Stimulated activated CD4-positive, alpha-beta T cell treated with anti-CD3 and anti-CD28 coated beads, Interleukin-15, amount 100 ng/mL, for 1 hour (primary cell): ENCODE data around the gene MRPL2.
"Not testable (repeated sequence)": the region's sequence is repeated elsewhere in the genome, so short reads cannot be mapped to it uniquely, and the experiment has no call there.

ENCODE experiments used
- DNase-seq, 2 donors: peaks; one replicate each; pipeline ENCODE4 v3.0.0-alpha.2; 2020; ENCODE audit warnings: low read depth in 1 of 2, low spot score in 1 of 2

The MRPL2 gene

DNA sequence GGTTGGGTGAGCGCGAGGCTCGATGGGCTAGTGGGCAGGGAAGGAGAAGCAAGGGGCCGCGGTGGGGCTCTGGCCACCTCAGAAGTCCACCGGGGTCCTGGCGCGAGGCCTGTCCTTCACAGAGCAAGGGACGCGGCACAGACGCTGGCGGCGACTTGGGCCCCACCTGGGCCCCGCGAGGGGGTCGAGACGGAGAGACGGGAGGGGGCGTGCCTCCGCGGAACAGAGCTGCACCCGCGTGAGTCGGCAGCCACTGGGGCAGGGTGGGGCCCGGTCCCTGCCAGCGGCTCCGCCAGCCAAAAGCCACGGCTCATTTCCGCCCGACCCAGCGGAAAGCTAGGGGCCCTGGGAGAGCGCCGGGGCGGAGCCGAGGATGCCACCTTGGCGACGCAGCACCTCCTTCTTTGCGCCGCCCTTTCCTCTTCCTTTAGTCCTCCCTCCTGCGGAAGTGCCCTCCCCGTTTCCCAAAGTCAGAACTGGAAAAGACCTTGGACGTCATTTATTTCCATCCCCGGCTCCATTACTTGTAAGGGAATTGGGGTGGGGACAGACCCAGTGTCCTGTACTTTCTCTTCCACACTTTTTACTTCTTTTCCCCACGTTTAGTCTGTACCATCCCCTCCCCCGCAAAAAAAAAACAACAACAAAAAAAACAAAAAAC lies 5.6 kb downstream of the MRPL2 start, which contains the start of gene CUL7:
Gene CUL7, minus strand, starts transcription at position 307 of the 661 bp plus-strand sequence. CDS start 1,063 bp downstream, outside the sequence.
- peak; percentile 78 to 85 for DNase-seq

DNA sequence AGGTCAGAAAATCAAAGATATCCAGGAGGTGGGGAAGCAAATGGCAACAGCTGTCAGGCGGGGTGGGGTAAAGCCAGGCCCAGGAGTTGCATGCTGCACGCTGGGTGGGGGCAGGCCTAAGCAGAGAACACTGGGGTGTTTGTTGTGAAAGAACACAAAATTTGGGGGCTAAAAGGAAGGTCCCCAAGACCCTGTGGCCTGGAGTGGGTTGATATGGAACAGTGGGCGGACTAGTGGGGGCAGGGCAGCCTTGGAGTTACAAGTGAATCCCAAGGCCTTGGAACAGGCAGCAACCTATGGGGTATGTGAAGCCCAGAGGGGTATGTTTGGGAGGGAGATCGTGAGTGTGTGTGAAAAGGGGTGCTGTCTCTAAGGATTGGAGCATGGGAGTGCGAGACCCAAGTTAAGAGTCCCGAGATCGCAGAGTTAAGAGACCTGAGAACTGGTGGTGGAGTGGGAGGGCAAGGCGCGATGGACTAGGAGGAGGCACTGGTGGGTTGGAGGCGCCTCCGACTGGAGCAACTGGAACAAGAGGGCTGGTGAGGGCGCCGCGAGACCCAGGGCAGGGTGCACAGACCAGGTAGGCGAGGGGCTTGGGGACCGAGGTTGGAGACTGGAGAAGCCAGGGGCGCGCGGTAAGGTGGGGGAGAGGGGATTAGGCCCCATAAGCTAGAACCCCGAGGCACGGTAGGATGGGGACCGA lies 6.2 kb downstream of the MRPL2 start:
- peak in 1 of 2 donors; percentile 18 for DNase-seq

DNA sequence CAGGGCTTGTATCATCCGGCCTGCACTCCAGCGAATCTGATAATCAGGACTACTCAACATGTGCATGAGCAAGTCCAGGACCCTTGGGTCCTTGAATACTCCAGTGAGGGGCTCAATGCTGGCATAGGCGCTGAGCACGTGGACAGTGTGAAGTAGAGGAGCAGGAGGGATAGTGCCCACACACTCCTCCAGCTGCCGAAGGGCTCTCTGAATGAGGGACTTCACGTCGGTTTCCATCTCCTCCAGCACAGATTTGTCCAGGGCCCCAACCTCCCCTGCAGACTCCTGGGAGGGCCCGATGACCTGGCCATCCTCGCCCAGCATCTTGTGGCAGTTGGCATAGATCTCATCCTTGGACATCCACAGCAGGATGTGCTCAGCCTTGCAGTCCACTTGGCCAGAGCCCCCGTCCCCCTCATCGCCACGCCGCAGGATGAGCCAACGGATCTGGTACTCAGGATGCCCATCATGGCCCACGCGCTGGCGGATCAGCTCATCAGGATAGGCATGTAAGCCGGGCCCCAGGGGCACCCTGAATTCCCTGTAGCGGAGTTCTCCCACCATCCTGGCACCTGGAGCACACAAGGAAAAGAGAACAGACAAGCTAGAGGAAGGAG lies 6.9 kb downstream of the MRPL2 start:
- DNase-seq: no peak

DNA sequence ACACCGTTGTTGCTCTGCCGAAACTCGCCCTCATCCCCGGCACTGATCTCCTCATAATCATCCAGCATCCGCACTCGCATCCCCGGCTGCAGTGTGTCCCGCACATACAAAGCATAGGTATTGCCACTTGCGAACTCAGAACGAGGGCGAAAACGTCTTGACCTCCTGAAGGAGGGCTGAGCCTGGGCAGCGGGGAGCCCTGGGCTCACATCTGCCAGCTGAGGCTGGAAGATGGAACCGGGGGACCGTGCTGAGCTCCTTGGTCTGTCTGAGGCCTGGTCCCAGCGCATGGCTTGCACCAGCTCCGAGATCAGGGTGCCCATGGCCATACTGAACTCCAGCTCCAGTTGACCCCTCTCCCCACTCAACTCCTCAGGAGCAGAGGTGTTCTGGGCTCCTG lies 8.3 kb downstream of the MRPL2 start:
- no peak for DNase-seq

DNA sequence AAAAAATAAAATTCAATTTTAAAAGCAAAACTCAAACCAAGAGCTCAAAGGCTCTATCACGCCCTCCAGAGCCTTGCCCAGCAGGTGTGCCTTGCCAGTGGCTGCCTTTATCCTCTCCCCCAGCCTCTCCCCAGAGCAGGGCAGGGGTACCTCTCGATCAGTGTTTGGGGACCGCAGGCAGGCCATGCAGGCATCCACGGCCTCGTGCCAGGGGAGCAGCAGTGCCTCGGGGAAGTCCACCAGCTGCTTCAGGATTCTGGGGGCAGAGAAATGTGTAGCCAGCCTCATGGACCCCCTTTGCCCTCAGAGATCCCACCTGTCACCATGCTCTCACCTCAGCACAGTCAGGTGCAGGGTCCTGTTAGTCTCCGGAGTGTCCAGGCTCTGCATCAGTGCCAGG lies 11.2 kb downstream of the MRPL2 start:
- DNase-seq: no peak

DNA sequence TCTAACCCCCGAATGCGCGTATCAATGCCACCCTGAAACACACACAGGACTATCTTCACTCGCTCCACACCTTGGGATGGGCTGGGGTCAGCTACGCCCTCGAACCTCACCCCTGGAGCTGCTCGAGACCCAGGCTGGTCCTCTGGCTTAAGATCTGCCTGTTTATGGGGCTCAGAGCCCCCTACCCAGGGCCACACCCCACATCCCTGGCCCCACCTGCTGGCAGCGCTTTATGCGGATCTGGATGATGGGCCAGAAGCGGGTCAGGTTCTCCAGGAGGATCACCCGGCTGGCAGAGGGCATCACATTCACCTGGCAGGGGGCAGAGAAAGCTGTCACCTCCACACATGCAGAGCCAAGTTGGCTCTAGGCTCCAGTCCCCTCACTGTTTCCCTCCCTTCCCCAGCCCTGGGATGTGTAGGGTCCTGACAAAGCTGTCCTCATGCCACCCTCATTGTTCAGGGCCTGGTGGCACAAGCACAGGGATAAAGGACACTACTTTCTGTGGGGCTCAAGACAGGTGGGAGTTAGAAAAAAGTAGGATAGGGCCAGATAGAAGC lies 13.8 kb downstream of the MRPL2 start:
- DNase-seq: no peak

DNA sequence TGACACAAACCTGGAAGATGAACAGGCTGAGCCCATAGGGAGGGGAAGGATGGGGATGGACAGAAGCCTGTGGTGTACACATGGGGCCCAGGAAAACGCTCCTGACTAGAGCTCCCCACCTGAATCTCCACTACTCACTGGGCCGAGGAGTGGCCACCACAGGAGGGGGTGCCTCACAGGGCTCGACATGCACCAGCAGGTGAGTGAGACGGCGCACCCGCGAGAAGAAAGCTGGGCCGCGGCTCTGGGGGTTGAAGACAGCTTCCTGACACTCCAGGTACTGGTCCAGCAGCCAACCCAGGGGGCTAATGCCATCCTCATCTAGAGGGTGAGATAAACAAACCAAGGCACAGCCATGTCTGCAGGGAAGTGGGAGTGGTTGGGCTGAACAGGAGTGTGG lies 15.9 kb downstream of the MRPL2 start:
- no peak for DNase-seq

DNA sequence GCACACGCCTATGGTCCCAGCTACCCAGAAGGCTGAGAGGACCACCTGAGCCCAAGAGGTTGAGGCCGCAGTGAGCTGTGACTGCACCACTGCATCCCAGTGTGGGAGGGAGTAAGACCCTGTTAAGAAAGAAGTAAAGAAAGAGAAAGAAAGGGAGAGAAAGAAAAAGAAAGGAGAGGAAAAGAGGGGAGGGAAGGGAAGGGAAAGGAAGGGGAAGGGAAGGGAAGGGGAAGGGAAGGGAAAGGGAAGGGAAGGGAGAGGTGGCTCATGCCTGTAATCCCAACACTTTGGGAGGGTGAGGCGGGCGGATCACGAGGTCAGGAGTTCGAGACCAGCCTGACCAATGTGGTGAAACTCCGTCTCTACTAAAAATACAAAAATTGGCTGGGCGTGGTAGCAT lies 17.8 kb downstream of the MRPL2 start:
- DNase-seq: not testable (repeated sequence)

DNA sequence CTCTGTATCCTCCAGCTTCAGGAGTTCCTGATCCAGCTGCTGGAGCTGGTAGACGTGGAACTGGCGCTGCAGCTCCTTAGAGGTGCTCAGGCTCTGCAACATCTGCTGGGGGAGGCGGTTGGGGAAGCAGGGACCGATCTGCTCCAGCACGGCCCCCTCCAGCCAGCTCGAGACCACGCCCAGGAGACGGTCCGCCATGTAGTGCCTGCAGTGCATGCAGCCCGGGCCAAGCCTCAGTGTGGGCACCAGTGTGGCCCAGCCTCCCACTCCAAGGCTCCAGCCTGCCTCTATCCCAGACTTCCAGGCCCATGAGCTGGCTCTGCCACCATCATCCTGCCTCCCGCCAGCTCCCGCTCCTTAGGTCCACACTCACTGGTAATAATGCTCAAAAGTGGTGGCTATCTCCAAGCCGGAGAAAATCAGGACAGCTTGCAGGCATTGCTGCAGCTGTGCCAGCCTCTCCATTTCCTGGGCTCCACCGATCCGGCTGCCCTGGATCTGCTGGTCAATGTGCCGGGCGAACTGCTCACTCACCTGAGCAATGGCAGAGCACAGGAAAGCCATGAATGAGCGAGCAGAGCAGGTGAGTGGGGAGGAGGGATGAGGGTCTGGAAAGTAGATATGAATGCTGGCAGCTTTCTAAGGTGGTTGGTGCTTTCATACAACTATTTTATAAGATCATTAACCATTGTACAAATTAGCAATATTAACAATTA lies 18.5 kb downstream of the MRPL2 start:
- DNase-seq: no peak

DNA sequence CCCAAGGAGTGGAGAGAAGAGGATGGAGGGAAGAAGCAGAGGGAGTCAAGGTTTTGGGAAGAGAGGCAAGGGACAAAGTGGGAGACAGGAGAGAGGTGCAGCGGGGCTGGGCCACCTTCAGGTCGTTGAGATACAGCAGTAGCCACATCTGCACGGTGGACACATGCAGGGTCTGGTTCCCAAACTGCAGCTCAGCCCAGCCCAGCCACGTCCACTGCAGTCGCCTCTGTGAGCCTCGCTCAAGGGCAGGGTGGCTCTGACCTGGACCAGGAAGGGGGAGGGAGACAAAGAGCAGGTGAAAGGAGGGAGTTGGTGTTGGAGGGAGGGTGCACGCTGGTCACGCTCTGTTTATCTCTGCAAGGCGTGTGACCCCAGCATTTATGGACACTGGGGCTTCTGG lies 20.5 kb downstream of the MRPL2 start:
- no peak for DNase-seq

DNA sequence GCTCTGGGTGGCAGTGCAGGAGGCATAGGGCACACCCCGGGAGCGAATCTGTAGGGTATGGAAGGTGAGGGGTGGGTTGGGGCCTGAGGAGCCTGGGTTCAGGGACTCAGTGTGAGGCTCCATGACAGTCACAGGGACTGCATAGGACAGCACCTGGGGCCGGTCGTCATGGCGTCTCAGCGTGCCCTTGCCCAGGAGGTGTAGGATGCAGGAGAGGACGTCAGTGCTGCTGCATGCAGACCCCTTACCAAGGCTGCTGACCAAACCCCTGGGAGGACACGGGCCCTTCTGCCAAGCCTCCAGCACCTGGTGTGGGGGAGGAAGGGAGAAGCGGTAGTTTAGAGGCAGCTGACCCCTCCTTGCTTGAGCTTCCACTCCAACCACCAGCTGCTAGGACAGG lies 21.5 kb downstream of the MRPL2 start:
- no peak for DNase-seq

DNA sequence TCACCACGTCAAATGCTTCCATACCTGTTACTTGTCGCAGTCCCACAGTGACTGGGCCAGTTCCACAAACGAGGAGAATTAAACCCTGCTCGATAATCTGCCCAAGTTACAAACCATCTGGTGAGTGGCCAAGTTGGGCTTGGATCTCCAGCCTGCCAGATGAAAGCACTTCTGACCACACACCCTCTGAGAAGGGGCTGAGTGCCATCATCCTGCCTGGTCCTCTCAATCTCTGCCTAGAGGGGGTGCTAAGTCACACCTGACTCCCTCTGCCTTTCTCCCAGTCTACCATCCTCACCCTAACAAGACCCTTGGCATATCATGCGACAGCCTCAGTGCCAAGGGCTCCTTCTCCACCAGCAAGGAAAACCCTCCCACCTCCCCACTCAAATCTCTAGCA lies 22.0 kb downstream of the MRPL2 start:
- DNase-seq: no peak

DNA sequence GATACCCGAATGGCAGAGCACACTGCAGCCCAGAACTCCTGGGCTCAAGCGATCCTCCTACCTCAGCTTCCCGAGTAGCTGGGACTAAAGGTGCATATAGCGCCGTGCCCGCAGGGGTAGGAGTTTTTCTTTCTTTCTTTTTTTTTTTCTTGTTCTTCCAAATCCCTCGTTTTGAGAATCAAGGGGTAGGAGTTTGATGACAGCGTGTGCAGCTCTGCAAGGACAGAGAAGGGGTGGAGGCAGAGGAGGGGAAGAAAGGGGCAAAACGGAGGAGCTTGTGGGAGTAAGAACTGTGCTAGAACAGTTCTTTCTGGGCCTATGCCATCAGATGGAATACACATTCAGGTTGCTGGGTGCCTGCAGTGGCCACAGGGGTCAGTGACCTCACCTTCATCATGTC lies 22.5 kb downstream of the MRPL2 start:
- DNase-seq: no peak

DNA sequence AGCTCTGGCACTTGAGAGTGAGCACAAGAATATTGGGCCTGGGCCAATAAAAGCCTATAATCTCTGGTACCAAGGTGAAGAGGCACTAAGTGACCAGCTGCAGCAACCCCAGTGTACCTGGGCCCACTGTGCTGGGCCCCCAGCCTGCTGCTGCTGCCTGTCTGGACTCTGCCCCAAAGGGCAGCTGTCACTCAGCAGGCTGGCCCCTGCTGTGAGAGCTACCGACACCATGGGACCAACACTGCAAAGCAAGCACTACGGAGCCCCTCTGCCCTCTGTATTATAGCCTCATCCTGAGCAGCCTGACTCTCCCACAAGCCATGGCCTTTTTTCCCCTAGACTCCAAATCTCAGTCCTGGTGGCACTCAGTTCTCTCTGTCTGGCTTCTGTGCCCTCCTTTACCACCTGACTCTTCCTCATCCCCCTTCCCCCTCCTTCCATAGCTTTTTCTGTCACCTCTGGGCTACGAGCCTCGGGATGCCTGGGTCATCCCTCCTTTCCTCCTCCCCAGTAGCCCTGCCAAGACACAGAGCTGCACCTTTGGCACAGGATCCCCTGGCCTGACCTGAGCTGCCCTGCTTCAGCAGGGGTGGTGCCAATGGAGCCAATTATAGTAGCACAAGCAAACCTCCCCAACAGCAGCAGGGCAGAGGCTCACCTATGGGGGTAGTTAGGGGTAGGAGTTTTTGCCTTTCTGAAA lies 23.6 kb downstream of the MRPL2 start:
- no peak for DNase-seq

DNA sequence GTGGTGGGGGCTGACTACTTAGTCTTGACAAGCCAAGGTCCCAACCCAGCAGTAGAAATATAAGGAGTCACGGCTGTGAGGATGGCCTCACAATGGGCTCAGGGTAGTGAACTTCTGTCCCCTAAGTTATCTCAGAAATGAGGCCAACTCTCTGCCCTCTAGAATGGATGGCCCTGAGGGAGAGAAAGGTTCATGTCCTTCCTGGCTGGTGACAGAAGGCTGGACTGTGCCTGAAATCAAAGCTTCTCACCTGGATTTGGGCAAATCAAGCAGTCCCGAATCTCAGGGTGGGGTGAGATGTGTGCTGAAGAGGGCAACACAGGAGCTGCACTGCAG lies 25.1 kb downstream of the MRPL2 start:
- no peak for DNase-seq

DNA sequence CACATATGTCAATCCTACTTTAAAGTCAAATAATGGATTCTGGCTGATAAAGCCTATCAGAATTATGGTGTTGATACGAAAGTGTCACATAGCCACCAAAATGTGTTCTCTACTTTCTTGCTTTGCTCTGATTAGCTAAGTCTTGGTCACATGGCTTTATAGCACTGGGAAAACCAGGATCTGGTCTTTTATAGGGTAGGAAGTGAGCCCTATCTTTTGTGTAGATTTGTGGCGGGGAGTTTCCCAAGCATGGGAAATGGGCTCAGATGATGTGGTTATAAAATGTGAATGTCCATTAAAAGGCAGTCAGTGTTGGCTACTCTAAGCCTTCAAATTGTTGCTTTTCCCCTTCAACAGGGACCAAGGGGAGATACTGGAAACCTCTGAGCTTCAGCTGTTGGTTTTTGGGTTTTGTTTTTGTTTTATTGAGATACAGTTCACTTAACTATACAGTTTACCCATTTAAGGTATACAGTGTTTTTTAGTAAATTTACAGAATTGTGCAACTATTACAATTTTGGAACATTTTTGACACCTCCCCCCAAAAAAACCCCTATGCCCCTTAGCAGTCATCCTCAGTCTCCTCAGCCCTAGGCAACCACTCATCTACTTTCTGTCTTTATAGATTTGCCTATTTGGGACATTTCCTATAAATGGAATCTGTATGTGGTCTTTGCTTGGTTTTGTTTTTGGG lies 25.6 kb downstream of the MRPL2 start:
- no peak for DNase-seq

DNA sequence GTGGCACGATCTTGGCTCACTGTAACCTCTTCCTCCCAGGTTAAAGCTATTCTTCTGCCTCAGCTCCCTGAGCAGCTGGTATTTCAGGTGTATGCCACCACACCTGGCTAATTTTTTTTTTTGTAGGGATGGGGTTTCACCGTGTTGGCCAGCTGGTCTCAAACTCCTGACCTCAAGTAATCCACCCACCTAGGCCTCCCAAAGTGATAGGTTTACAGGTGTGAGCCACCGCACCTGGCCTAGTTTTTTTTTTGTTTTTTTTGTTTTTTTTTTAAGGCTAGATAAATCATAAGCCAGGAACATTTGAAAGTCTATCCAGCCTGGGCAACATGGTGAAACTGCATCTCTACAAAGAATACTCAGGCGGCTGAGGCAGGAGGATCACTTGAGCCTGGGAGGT lies 26.9 kb downstream of the MRPL2 start:
- no peak for DNase-seq

DNA sequence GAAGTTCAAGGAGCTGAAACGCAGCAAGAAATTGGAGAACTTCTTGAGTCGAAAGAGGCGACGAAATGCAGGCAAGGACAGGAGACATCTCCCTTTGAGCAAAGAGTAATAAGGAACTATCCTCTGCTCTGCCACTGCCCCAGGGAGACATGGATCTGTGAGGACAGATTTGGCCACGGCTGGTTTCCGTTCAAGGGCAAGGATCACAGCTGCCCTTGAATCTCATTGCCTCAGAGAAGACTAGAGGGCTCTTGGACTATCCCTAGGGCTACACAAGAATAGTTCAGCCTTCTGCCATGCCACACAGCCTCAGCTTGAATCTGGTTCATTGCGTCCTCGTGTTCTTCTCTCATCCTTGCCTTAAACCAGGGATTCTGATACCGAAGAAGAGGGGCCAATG lies 30.1 kb downstream of the MRPL2 start:
- DNase-seq: no peak

DNA sequence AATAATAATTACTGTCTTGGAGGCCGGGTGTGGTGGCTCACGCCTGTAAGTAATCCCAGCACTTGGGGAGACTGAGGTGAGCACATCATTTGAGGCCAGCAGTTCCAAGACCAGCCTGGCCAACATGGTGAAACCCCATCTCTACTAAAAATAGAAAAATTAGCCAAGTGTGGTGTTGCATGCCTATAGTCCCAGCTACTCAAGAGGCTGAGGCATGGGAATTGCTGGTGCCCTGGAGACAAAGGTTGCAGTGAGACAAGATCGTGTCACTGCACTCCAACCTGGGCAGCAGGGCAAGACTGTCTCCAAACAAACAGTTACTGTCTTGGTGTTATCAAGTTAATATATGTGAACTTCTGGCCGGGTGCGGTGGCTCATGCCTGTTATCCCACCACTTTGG lies 32.9 kb downstream of the MRPL2 start:
- no peak for DNase-seq

DNA sequence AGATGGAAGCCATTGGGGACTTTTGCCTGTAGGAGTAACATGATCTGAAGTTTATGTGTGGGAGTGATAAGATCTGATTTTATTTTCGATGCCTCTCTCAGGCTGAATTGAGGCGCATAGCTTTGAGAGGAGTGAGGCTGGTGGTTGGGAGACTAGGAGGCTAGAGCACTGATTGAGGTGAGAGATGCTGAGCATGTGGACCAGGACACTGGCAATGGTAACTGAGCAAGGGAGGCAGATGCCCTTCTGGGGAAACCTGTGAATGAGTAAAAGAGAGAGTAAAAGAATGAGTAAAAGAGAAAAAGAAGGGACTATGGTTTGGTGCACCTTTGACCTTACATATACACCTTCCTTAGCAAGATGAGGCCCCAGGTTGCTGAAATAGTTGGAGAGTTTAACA lies 34.8 kb downstream of the MRPL2 start:
- no peak for DNase-seq
